ENCODE results near the gene PRKAG2. TPM values are rescaled to one million over a fixed set of nuclear protein-coding genes. Genes with fewer than 3 reads are reported as not detected.
A peak's percentile ranks its signal among the peaks of the same experiment; 100 is the strongest.

PRKAG2 gene
- total RNA-seq, 3 donors from 2014 or later: 42.4 to 48.5 (median 46.6) TPM

DNA sequence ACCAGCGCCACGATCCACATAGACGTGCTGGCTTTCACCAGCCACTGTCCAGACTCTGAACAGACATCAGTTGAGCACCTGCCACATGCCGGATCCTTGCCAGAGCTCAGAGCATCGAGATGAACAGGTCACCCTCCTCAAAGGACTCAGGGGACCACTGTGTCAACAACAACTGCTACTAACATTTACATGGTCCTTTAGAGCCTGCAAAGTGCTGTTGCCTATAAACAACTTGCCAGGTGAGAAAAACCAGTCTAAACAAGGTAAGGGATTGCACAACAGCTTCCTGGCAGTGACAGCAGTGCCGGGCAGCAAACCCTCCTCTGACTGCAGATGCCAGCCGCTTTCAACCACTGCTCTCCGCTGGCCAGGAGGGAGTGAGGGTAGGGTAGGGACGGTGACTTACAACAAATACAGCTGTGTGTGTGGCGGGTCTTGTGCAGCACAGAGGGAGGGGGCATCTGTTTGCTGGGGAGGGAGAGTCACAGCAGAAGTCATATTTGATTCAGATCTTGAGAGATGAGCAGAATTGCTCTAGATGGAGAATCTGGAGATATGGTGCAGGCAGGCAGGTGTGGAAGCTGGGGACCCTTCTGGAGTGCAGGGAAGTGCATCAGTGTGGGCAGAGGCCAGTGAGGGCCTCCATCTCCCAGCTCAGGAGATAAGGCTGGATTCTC is 324.4 kb downstream of the PRKAG2 start:
- Histone ChIP-seq H3K4me3 (no peak overlapping the region), H3K9me3 (no peaks in the 10 kb centered on the region), H3K4me1 (ENCODE audit: low read depth) (no peaks in the 10 kb centered on the region), H3K36me3 (ENCODE audit: low read depth) (no peaks in the 10 kb centered on the region)
- TF ChIP-seq CTCF (IDR thresholded peaks at IDR 0.05): no peak
- peak in 2 of 3 donors; percentile 24 to 46 for DNase-seq
- peak; percentile 85 for ATAC-seq
- intact Hi-C loops (cut with DNase I, micrococcal nuclease): no loop called here

- TF ChIP-seq CTCF (IDR thresholded peaks at IDR 0.05): no peak
- intact Hi-C loops (cut with DNase I, micrococcal nuclease): no loop called here
- Histone ChIP-seq H3K36me3 (ENCODE audit: low read depth) (no peaks in the 10 kb centered on the region), H3K9me3 (no peaks in the 10 kb centered on the region), H3K4me3 (no peak overlapping the region), H3K4me1 (ENCODE audit: low read depth) (no peaks in the 10 kb centered on the region)
- ATAC-seq (no peak), DNase-seq (no peak)
Observed at GRCh38 chr7:151551820-151552219, 325.1 kb downstream of the PRKAG2 start.

DNA sequence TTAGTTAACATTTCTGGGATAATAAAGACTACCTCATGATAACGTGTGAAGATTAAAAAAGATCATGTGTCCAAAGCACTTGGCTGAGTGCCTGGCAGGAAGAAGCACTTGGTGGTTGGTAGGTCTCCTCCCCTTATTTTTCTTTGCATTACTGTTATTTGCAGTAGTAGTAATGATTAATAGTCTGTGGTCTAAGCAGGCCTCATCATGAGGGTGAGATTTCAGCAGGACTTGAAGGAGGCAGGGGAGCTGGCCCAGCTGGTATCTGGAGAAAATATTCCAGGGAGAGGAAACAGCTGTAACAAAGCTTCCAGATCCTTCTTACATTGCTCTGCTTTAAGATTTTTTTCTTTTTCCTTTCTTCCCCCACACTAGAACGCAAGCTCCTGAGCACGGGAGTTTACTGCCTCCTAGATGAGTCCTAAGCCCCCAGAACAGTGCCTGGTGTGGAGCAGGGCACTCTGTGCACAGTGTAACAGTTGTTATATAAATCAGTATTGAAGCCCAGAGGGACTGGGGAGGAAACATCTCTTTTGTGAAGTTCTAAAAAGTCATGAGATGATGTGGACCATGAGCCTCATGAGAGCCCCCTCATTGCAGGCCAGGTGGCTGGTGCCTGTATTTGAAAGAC is 326.1 kb downstream of the PRKAG2 start:
- peak in 1 of 3 donors; percentile 17 for DNase-seq
- Histone ChIP-seq H3K4me3 (no peak overlapping the region), H3K4me1 (ENCODE audit: low read depth) (no peaks in the 10 kb centered on the region), H3K9me3 (no peaks in the 10 kb centered on the region), H3K36me3 (ENCODE audit: low read depth) (no peaks in the 10 kb centered on the region)
- ATAC-seq: no peak
- TF ChIP-seq CTCF (IDR thresholded peaks at IDR 0.05): no peak
- intact Hi-C loops (cut with DNase I, micrococcal nuclease): no loop called here

- no peak for TF ChIP-seq CTCF (IDR thresholded peaks at IDR 0.05)
- intact Hi-C loops (cut with DNase I, micrococcal nuclease): no loop called here
- DNase-seq: no peak
- Histone ChIP-seq H3K4me1 (ENCODE audit: low read depth) (no peaks in the 10 kb centered on the region), H3K4me3 (no peak overlapping the region), H3K9me3 (no peaks in the 10 kb centered on the region), H3K36me3 (ENCODE audit: low read depth) (no peaks in the 10 kb centered on the region)
- no peak for ATAC-seq
Observed at GRCh38 chr7:151549644-151550043, 327.3 kb downstream of the PRKAG2 start.

GRCh38 chr7:151549083-151549482 is 327.8 kb downstream of the PRKAG2 start:
- Histone ChIP-seq H3K9me3 (no peaks in the 10 kb centered on the region), H3K4me1 (ENCODE audit: low read depth) (no peaks in the 10 kb centered on the region), H3K4me3 (no peak overlapping the region), H3K36me3 (ENCODE audit: low read depth) (no peaks in the 10 kb centered on the region)
- no peak for DNase-seq
- no peak for ATAC-seq
- intact Hi-C loops (cut with DNase I, micrococcal nuclease): no loop called here
- TF ChIP-seq CTCF (IDR thresholded peaks at IDR 0.05): no peak

All from mucosa of descending colon (tissue), 3 donors.